K562 (cell line): ENCODE data around the gene ABCA1. TPM values are rescaled to one million over a fixed set of nuclear protein-coding genes. Genes with fewer than 3 reads are reported as not detected.

Source experiments
- CTCFL ChIP-seq: IDR thresholded peaks from 2 replicates; pipeline ENCODE4 v1.6.1; 2011; ENCODE audit warnings: borderline replicate concordance, low read depth, mild to moderate bottlenecking, moderate library complexity, low read length; ENCODE audit not compliant: insufficient read depth, poor library complexity, severe bottlenecking
- NCOR1 ChIP-seq: fragments of 450-650 bp; IDR thresholded peaks from 2 replicates; pipeline ENCODE4 v1.6.1; 2016; ENCODE audit warnings: mild to moderate bottlenecking, moderate library complexity
- TGIF2 ChIP-seq: sonication (generic); formaldehyde crosslinking; IDR thresholded peaks from 2 replicates; pipeline ENCODE4 v1.8.1; 2022; ENCODE audit warnings: mild to moderate bottlenecking, missing genetic modification reagents, moderate library complexity
- UBTF ChIP-seq, 2 experiments: IDR thresholded peaks; 2 replicates each; pipeline ENCODE4 v1.6.1; 2012; ENCODE audit warnings: improper control_type of control experiment in 2 of 2, low read depth in 2 of 2, low read length in 2 of 2, borderline replicate concordance in 1 of 2
- ZNF407 ChIP-seq: fragments of 450-650 bp; IDR thresholded peaks from 2 replicates; pipeline ENCODE4 v1.6.1; 2016; ENCODE audit warnings: low read depth
- polyA plus RNA-seq, 8 experiments: library from polyadenylated mRNA; depleted of rRNA in 4 of 8; stranded (reverse) in 5 of 8; unstranded in 3 of 8; fragments of >200 nt; fragmentation: Nextera tagmentation in 2 of 8; fragmentation: Illumina TruSeq in 1 of 8; extraction: Ambion mirVana in 2 of 8; extraction: Trizol in 1 of 8; gene quantifications; 2 replicates each; pipeline versions ENCODE4 v1.2.1 to v1.2.3, GENCODE V29; 2011 to 2014; ENCODE audit warnings: inconsistent platforms in 1 of 8, missing spikeins in 1 of 8
- total RNA-seq, 7 experiments: library from RNA; depleted of rRNA in 6 of 7; stranded (reverse); fragments of >200 nt in 6 of 7; fragmentation: Illumina TruSeq in 2 of 7; extraction: Trizol in 2 of 7; gene quantifications; 2 replicates each; pipeline versions ENCODE4 v1.2.1 to v1.2.3, GENCODE V29; 2011 to 2021; ENCODE audit warnings: low replicate concordance in 1 of 7

ABCA1 gene
- total and polyA plus RNA-seq, 9 of the 15 experiments (the other 6 are each of a cell fraction or from before 2014, with no cell fraction given): under 0.01 to 0.18 (median 0.02) TPM; not detected in 5

- TF ChIP-seq CTCFL (no peak), ZNF407 (no peak), NCOR1 (no peak), UBTF (IDR thresholded peaks at IDR 0.05; ENCODE audit: borderline replicate concordance in 1 of 2, low read depth in 2 of 2, low read length in 2 of 2) (0 out of 4 replicates have a peak, but pooled peaks of 1 of the 2 experiments have one; percentile 15), TGIF2 (CRISPR knock-in tag) (peak; percentile 46; the same call in 1 of the 2 replicates)
Observed at GRCh38 chr9:104747565-104748358, 180.2 kb downstream of the ABCA1 start, which contains the start of gene NIPSNAP3A (continued).
